Esophagus muscularis mucosa (tissue), 4 donors: Measurements from ENCODE around the gene STOML2. TPM values are rescaled to one million over a fixed set of nuclear protein-coding genes. Genes with fewer than 3 reads are reported as not detected.

ENCODE experiments used
- DNase-seq: peaks from one replicate; pipeline ENCODE4 v3.0.0-alpha.2; 2017; ENCODE audit errors: extremely low spot score
- H3K27ac ChIP-seq, 4 donors: fragments of 200-600 bp; sonication (generic); replicated peaks in 1 of 4; 1 replicate in 3 of 4; 2 replicates in 1 of 4; pipeline ENCODE4 v1.5.1; 2016 to 2019; ENCODE audit warnings: mild to moderate bottlenecking in 1 of 4
- H3K27me3 ChIP-seq, 4 donors: fragments of 200-600 bp; sonication (generic); one replicate each; pipeline versions ENCODE4 v1.5.1 to v1.6.0; 2016 to 2019
- H3K36me3 ChIP-seq, 4 donors: fragments of 200-600 bp; sonication (generic); one replicate each; pipeline ENCODE4 v1.5.1; 2016 to 2019
- H3K4me1 ChIP-seq, 4 donors: fragments of 200-600 bp; sonication (generic); one replicate each; pipeline ENCODE4 v1.5.1; 2016 to 2019
- H3K4me3 ChIP-seq, 4 donors: fragments of 200-600 bp; sonication (generic); 1 replicate in 2 of 4; 2 replicates in 2 of 4; pipeline ENCODE4 v1.5.1; 2016 to 2019; ENCODE audit warnings: mild to moderate bottlenecking in 4 of 4, moderate library complexity in 1 of 4
- H3K9me3 ChIP-seq, 4 donors: fragments of 200-600 bp; sonication (generic); 1 replicate in 3 of 4; 2 replicates in 1 of 4; pipeline ENCODE4 v1.5.1; 2016 to 2019
- EP300 ChIP-seq: sonication (generic); formaldehyde crosslinking; IDR thresholded peaks from one replicate; pipeline ENCODE4 v1.6.1; 2017; ENCODE audit warnings: antibody characterized with exemption
- POLR2A ChIP-seq: fragments of 450-650 bp; IDR thresholded peaks from one replicate; pipeline ENCODE4 v1.6.1; 2017; ENCODE audit warnings: antibody characterized with exemption, moderate library complexity, mild to moderate bottlenecking, low read depth
- POLR2AphosphoS5 ChIP-seq, 2 donors: sonication (generic); formaldehyde crosslinking; IDR thresholded peaks; one replicate each; pipeline ENCODE4 v1.6.1; 2017; ENCODE audit warnings: antibody characterized with exemption in 2 of 2
- WGBS: methylation state at CpG from one replicate; pipeline ENCODE4 v1.1.5; 2018; 5-methylcytosine and 5-hydroxymethylcytosine counted together
- intact Hi-C: fragments of 100-400 bp; cut with DNase I; formaldehyde crosslinking; loops from one replicate; pipeline ENCODE4 v1.15.1; 2023
- total RNA-seq, 4 donors: library from RNA; depleted of rRNA; stranded (reverse); fragments of >200 nt; gene quantifications; one replicate each; pipeline versions ENCODE4 v1.1.0 to v1.2.1, GENCODE V29; 2016
- TF ChIP-seq, protein P1 (sequence below), 3 experiments: fragments of 200-600 bp in 2 of 3; fragments of 450-650 bp in 1 of 3; sonication (generic) in 2 of 3; IDR thresholded peaks; one replicate each; pipeline ENCODE4 v1.5.1; 2017 to 2019; ENCODE audit warnings: antibody characterized with exemption in 3 of 3, mild to moderate bottlenecking in 2 of 3, moderate library complexity in 1 of 3

Gene STOML2
- total RNA-seq, 4 donors from 2014 or later: 108 to 130 (median 123) TPM

GRCh38 chr9:35067056-35067455 lies 35.9 kb downstream of the STOML2 start:
- 79% methylated on average over 1 of the region's 1 CpG for WGBS
- H3K9me3 ChIP-seq: no peaks in the 10 kb centered on the region
- H3K4me1 ChIP-seq: peaks cover 33 to 45% (median 42%) of the 10 kb centered on the region in 4 donors
- TF ChIP-seq, protein P1, sequence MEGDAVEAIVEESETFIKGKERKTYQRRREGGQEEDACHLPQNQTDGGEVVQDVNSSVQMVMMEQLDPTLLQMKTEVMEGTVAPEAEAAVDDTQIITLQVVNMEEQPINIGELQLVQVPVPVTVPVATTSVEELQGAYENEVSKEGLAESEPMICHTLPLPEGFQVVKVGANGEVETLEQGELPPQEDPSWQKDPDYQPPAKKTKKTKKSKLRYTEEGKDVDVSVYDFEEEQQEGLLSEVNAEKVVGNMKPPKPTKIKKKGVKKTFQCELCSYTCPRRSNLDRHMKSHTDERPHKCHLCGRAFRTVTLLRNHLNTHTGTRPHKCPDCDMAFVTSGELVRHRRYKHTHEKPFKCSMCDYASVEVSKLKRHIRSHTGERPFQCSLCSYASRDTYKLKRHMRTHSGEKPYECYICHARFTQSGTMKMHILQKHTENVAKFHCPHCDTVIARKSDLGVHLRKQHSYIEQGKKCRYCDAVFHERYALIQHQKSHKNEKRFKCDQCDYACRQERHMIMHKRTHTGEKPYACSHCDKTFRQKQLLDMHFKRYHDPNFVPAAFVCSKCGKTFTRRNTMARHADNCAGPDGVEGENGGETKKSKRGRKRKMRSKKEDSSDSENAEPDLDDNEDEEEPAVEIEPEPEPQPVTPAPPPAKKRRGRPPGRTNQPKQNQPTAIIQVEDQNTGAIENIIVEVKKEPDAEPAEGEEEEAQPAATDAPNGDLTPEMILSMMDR (IDR thresholded peaks at IDR 0.05): no peak
- no peak for TF ChIP-seq POLR2AphosphoS5 (IDR thresholded peaks at IDR 0.05)
- no peak for TF ChIP-seq EP300
- no peak for TF ChIP-seq POLR2A
- no peak overlapping the region for H3K4me3 ChIP-seq
- peaks cover 60 to 63% (median 62%) of the 10 kb centered on the region in 4 donors for H3K36me3 ChIP-seq
- intact Hi-C loops: no loop called here
- H3K27ac ChIP-seq: no peak overlapping the region
- DNase-seq: no peak
- H3K27me3 ChIP-seq: no peaks in the 10 kb centered on the region

DNA sequence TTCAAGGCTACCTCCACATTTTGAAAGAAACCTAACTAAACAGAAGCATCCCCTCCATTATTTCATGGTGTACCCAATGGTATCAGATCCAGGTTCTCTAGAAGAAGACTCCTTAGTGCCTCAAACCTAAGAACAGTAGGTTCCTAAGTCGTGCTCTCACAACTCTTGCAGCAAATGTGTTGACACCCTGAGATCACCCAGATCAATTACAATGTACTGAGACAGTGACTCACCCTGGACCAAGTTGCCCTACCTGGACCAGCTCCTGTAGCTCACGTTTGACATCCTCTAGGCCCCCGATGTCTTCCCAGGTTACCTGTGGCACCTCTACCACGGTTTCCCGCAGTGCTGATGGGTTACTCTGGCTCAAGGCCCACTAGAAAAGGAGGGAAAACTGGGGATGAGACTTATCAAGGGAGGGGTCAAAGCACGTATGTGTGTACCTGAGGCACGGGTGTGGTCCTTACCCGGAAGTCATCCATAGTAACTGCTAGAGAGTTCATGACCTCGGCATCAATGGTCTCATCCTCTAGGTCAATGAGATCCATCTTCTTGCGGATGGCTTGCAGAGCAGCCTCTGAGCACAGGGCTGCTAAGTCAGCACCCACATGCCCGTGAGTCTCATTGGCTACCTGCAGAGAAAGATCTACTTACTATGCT lies 42.3 kb downstream of the STOML2 start:
- Histone ChIP-seq H3K4me3 (no peak overlapping the region), H3K9me3 (no peaks in the 10 kb centered on the region), H3K27me3 (no peaks in the 10 kb centered on the region), H3K27ac (no peak overlapping the region), H3K4me1 (no peaks in the 10 kb centered on the region), H3K36me3 (peaks cover 99 to 100% (median 99%) of the 10 kb centered on the region in 4 donors)
- no peak for DNase-seq
- TF ChIP-seq, protein P1 (IDR thresholded peaks at IDR 0.05): no peak
- no peak for TF ChIP-seq POLR2AphosphoS5 (IDR thresholded peaks at IDR 0.05)
- TF ChIP-seq POLR2A: no peak
- no peak for TF ChIP-seq EP300
- 91% methylated on average over 9 of the region's 11 CpGs for WGBS
- intact Hi-C loops: no loop called here

DNA sequence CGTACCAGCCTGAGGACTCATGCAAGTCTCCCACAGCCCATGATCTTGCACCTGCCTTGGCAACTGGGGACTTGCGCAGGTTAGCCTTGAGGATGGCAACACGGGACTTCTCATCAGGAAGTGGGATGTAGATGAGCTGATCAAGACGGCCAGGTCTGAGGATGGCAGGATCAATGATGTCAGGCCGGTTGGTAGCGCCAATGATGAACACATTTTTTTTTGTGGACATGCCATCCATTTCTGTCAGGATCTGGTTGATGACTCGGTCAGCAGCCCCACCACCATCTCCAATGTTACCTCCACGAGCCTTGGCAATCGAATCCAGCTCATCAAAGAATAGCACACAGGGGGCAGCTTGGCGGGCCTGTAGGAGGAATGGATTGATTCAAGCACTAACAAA lies 43.5 kb downstream of the STOML2 start:
- Histone ChIP-seq H3K36me3 (peaks cover 92 to 100% (median 98%) of the 10 kb centered on the region in 4 donors), H3K27ac (no peak overlapping the region), H3K27me3 (no peaks in the 10 kb centered on the region), H3K4me1 (no peaks in the 10 kb centered on the region), H3K4me3 (no peak overlapping the region), H3K9me3 (no peaks in the 10 kb centered on the region)
- WGBS: 94% methylated on average over 6 of the region's 10 CpGs
- intact Hi-C loops: no loop called here
- TF ChIP-seq, protein P1 (IDR thresholded peaks at IDR 0.05): no peak
- TF ChIP-seq EP300 (no peak), POLR2AphosphoS5 (IDR thresholded peaks at IDR 0.05) (no peak), POLR2A (no peak)
- DNase-seq: no peak

GRCh38 chr9:35057271-35057620 lies 45.7 kb downstream of the STOML2 start:
- H3K4me1 ChIP-seq: no peaks in the 10 kb centered on the region
- no peaks in the 10 kb centered on the region for H3K27me3 ChIP-seq
- 94% methylated on average over 5 of the region's 8 CpGs for WGBS
- H3K9me3 ChIP-seq: no peaks in the 10 kb centered on the region
- H3K27ac ChIP-seq: no peak overlapping the region
- TF ChIP-seq, protein P1 (IDR thresholded peaks at IDR 0.05): no peak
- TF ChIP-seq EP300 (no peak), POLR2AphosphoS5 (IDR thresholded peaks at IDR 0.05) (no peak), POLR2A (no peak)
- peaks cover 74 to 99% (median 90%) of the 10 kb centered on the region in 4 donors for H3K36me3 ChIP-seq
- no peak overlapping the region for H3K4me3 ChIP-seq
- intact Hi-C loops: no loop called here
- no peak for DNase-seq
